Activated CD4-positive, CD25-positive, alpha-beta regulatory T cell treated with anti-CD3 and anti-CD28 coated beads, Interleukin-2, amount 50 U/mL, for 72 hours (primary cell): ENCODE results near the gene PAX5.

Experiments used
- DNase-seq: peaks from one replicate; pipeline ENCODE4 v3.0.0; 2021

The PAX5 gene

GRCh38 chr9:36848946-36849345, 185.1 kb downstream of the PAX5 start:
- no peak for DNase-seq

GRCh38 chr9:36847781-36848673, 186.0 kb downstream of the PAX5 start:
- DNase-seq: no peak

GRCh38 chr9:36846621-36847020, 187.4 kb downstream of the PAX5 start:
- DNase-seq: no peak

GRCh38 chr9:36845844-36846243, 188.2 kb downstream of the PAX5 start:
- no peak for DNase-seq

GRCh38 chr9:36844961-36845360, 189.1 kb downstream of the PAX5 start:
- no peak for DNase-seq

- DNase-seq: no peak
These were observed 190.1 kb downstream of the PAX5 start for GRCh38 chr9:36843964-36844363.

GRCh38 chr9:36842560-36843530, 191.2 kb downstream of the PAX5 start:
- no peak for DNase-seq

GRCh38 chr9:36840898-36841536, 193.1 kb downstream of the PAX5 start:
- no peak for DNase-seq

- DNase-seq: no peak
These were observed 194.8 kb downstream of the PAX5 start for GRCh38 chr9:36839131-36839885.

GRCh38 chr9:36837431-36838405, 196.3 kb downstream of the PAX5 start:
- no peak for DNase-seq

GRCh38 chr9:36836486-36836885, 197.6 kb downstream of the PAX5 start:
- no peak for DNase-seq

GRCh38 chr9:36835271-36835996, 198.6 kb downstream of the PAX5 start:
- no peak for DNase-seq

GRCh38 chr9:36834736-36835135, 199.3 kb downstream of the PAX5 start:
- DNase-seq: no peak

GRCh38 chr9:36833954-36834353, 200.1 kb downstream of the PAX5 start:
- no peak for DNase-seq

- DNase-seq: no peak
These were observed 201.8 kb downstream of the PAX5 start for GRCh38 chr9:36832164-36832795.

GRCh38 chr9:36831381-36832161, 202.5 kb downstream of the PAX5 start:
- no peak for DNase-seq

- no peak for DNase-seq
These were observed 205.5 kb downstream of the PAX5 start for GRCh38 chr9:36828611-36829013.

- DNase-seq: no peak
These were observed 206.5 kb downstream of the PAX5 start for GRCh38 chr9:36827593-36827992.

- DNase-seq: no peak
These were observed 207.5 kb downstream of the PAX5 start for GRCh38 chr9:36826581-36826980.
